Astrocyte (in vitro differentiated cells and primary cell): ENCODE measurements around the gene SAE1.

Source experiments
- CTCF ChIP-seq: IDR thresholded peaks from 2 replicates; pipeline ENCODE4 v1.5.1; 2011; ENCODE audit warnings: low read depth, mild to moderate bottlenecking, inconsistent platforms, low read length, moderate library complexity; ENCODE audit not compliant: insufficient read depth
- EZH2 ChIP-seq: IDR thresholded peaks from 2 replicates; pipeline ENCODE4 v1.6.1; 2012; ENCODE audit warnings: mild to moderate bottlenecking, low read length, inconsistent platforms; ENCODE audit not compliant: insufficient read depth

GRCh38 chr19:47089767-47090350, 40.8 kb upstream of the SAE1 start:
- no peak for TF ChIP-seq CTCF
- TF ChIP-seq EZH2 = no peak
